Natural killer cell (primary cell): Measurements from ENCODE around the gene SCAPER. TPM values are rescaled to one million over a fixed set of nuclear protein-coding genes. Genes with fewer than 3 reads are reported as not detected.
"Not testable (repeated sequence)": the region's sequence is repeated elsewhere in the genome, so short reads cannot be mapped to it uniquely, and the experiment has no call there.

Experiments
- ATAC-seq, 3 donors: fragments of 150-1000 bp in 2 of 3; fragments of 200-7000 bp in 1 of 3; cut with Tn5 transposase; 1 replicate in 1 of 3; 2 replicates in 2 of 3; pipeline ENCODE4 v1.10.0; 2021; ENCODE audit warnings: mild to moderate bottlenecking in 2 of 3, moderate library complexity in 2 of 3
- DNase-seq, 2 donors: peaks; one replicate each; pipeline versions ENCODE4 v3.0.0 to v3.0.0-alpha.2; 2013 to 2021; ENCODE audit warnings: mixed read lengths in 1 of 2
- H3K27ac ChIP-seq: one replicate; pipeline ENCODE4 v1.5.1; 2013; ENCODE audit warnings: mild to moderate bottlenecking, low read length
- H3K27me3 ChIP-seq: one replicate; pipeline ENCODE4 v1.6.1; 2013; ENCODE audit warnings: low read length; ENCODE audit not compliant: control insufficient read depth, insufficient read depth
- H3K36me3 ChIP-seq: one replicate; pipeline ENCODE4 v1.6.1; 2013; ENCODE audit warnings: low read length; ENCODE audit not compliant: control insufficient read depth, insufficient read depth
- H3K4me1 ChIP-seq: one replicate; pipeline ENCODE4 v1.6.1; 2013; ENCODE audit warnings: low read length; ENCODE audit not compliant: control insufficient read depth, insufficient read depth
- H3K4me3 ChIP-seq: one replicate; pipeline ENCODE4 v1.5.1; 2013; ENCODE audit warnings: low read length
- H3K9me3 ChIP-seq: one replicate; pipeline ENCODE4 v1.6.1; 2013; ENCODE audit warnings: low read length; ENCODE audit not compliant: control insufficient read depth, insufficient read depth
- H3K27ac Mint-ChIP-seq, 2 donors: one replicate each; pipeline ENCODE4 v1.8.0; 2022; ENCODE audit warnings: mild to moderate bottlenecking in 2 of 2, mixed read lengths in 2 of 2, moderate library complexity in 1 of 2
- H3K27me3 Mint-ChIP-seq, 2 donors: one replicate each; pipeline ENCODE4 v1.8.0; 2022; ENCODE audit warnings: low read depth in 2 of 2, mixed read lengths in 2 of 2
- H3K36me3 Mint-ChIP-seq: one replicate; pipeline ENCODE4 v1.8.0; 2022; ENCODE audit warnings: mixed read lengths
- H3K4me1 Mint-ChIP-seq, 2 donors: one replicate each; pipeline ENCODE4 v1.8.0; 2022; ENCODE audit warnings: mixed read lengths in 2 of 2
- H3K4me3 Mint-ChIP-seq: one replicate; pipeline ENCODE4 v1.8.0; 2022; ENCODE audit warnings: mild to moderate bottlenecking, moderate library complexity, mixed read lengths
- H3K9me3 Mint-ChIP-seq, 2 donors: one replicate each; pipeline ENCODE4 v1.8.0; 2022; ENCODE audit warnings: mixed read lengths in 2 of 2
- CTCF ChIP-seq: fragments of 200-600 bp; IDR thresholded peaks from one replicate; pipeline ENCODE4 v1.8.0; 2022; ENCODE audit warnings: antibody characterized with exemption
- WGBS: methylation state at CpG from one replicate; pipeline ENCODE4 v1.1.7; 2013; ENCODE audit warnings: missing lambda C conversion rate; ENCODE audit not compliant: insufficient coverage; 5-methylcytosine and 5-hydroxymethylcytosine counted together
- intact Hi-C: fragments of 100-400 bp; cut with micrococcal nuclease; formaldehyde crosslinking; loops from one replicate; pipeline ENCODE4 v1.14.2; 2022
- total RNA-seq, 4 donors: library from RNA; stranded (reverse); fragments of 120-200 nt in 1 of 4; gene quantifications; one replicate each; pipeline versions ENCODE4 v1.2.3 to v1.2.4, GENCODE V29; 2013 to 2022

The SCAPER gene
- total RNA-seq, 3 donors from 2014 or later (not counting 1 experiment from before 2014, with no cell fraction given) = 48.1 to 53.6 (median 51.8) TPM

- Histone ChIP-seq H3K27ac (no peak overlapping the region), H3K27me3 (no peaks in the 10 kb centered on the region), H3K4me1 (no peaks in the 10 kb centered on the region), H3K9me3 (no peaks in the 10 kb centered on the region), H3K36me3 (no peaks in the 10 kb centered on the region), H3K4me3 (no peak overlapping the region)
- Mint-ChIP-seq H3K27ac (no peak overlapping the region), H3K4me3 (no peak overlapping the region), H3K36me3 (no peaks in the 10 kb centered on the region), H3K9me3 (no peaks in the 10 kb centered on the region), H3K27me3 (no peaks in the 10 kb centered on the region), H3K4me1 (no peaks in the 10 kb centered on the region)
- intact Hi-C loops = no loop called here
- DNase-seq (no peak), ATAC-seq (no peak)
- no peak for TF ChIP-seq CTCF
These were observed 152.6 kb downstream of the SCAPER start for GRCh38 chr15:76752549-76752948.

GRCh38 chr15:76737573-76737972 is 167.6 kb downstream of the SCAPER start:
- WGBS = 91% methylated on average over 4 of the region's 4 CpGs
- Histone ChIP-seq H3K27ac (no peak overlapping the region), H3K9me3 (no peaks in the 10 kb centered on the region), H3K4me3 (no peak overlapping the region), H3K36me3 (peaks cover 17% of the 10 kb centered on the region), H3K4me1 (no peaks in the 10 kb centered on the region), H3K27me3 (no peaks in the 10 kb centered on the region)
- H3K4me1 Mint-ChIP-seq = peaks cover 0 to 4% of the 10 kb centered on the region in 2 donors
- no peak for DNase-seq
- no peak overlapping the region for H3K27ac Mint-ChIP-seq
- H3K36me3 Mint-ChIP-seq = peaks cover 18% of the 10 kb centered on the region
- intact Hi-C loops = no loop called here
- no peaks in the 10 kb centered on the region for H3K27me3 Mint-ChIP-seq
- no peak for ATAC-seq
- H3K4me3 Mint-ChIP-seq = no peak overlapping the region
- TF ChIP-seq CTCF = no peak
- H3K9me3 Mint-ChIP-seq = no peaks in the 10 kb centered on the region

- H3K4me3 Mint-ChIP-seq, intact Hi-C loops, H3K9me3 Mint-ChIP-seq, H3K4me3 ChIP-seq, H3K27ac Mint-ChIP-seq, H3K4me1 Mint-ChIP-seq, H3K9me3 ChIP-seq, H3K27me3 Mint-ChIP-seq, H3K4me1 ChIP-seq, DNase-seq, H3K27me3 ChIP-seq, ATAC-seq, H3K27ac ChIP-seq: not testable (repeated sequence)
- H3K36me3 Mint-ChIP-seq = peaks cover 24% of the 10 kb centered on the region
- 98% methylated on average over 9 of the region's 9 CpGs for WGBS
- H3K36me3 ChIP-seq = peaks cover 17% of the 10 kb centered on the region
These were observed 172.8 kb downstream of the SCAPER start for GRCh38 chr15:76732321-76732720.

- no peak for DNase-seq
These were observed 174.9 kb downstream of the SCAPER start for GRCh38 chr15:76730262-76730661.

More at GRCh38 chr15:76730262-76730661, 174.9 kb downstream of the SCAPER start:
- Mint-ChIP-seq H3K4me3 (no peak overlapping the region), H3K27me3 (no peaks in the 10 kb centered on the region), H3K9me3 (no peaks in the 10 kb centered on the region), H3K27ac (no peak overlapping the region), H3K4me1 (peaks cover 6 to 12% of the 10 kb centered on the region in 2 donors), H3K36me3 (peaks cover 29% of the 10 kb centered on the region)
- no peak for TF ChIP-seq CTCF
- H3K9me3 ChIP-seq = no peaks in the 10 kb centered on the region
- H3K36me3 ChIP-seq = peaks cover 19% of the 10 kb centered on the region
- H3K4me1 ChIP-seq = no peaks in the 10 kb centered on the region
- ATAC-seq = no peak
- intact Hi-C loops = no loop called here
- no peaks in the 10 kb centered on the region for H3K27me3 ChIP-seq
- H3K27ac ChIP-seq = no peak overlapping the region
- H3K4me3 ChIP-seq = no peak overlapping the region
